Liver (tissue), 3 donors: ENCODE results near the gene KAT7.

Source experiments
- ATF3 ChIP-seq: IDR thresholded peaks from 2 replicates; pipeline ENCODE4 v1.6.1; 2016; ENCODE audit warnings: antibody characterized with exemption
- GABPA ChIP-seq, 2 donors: IDR thresholded peaks in 1 of 2; conservative IDR thresholded peaks in 1 of 2; 2 replicates each; pipeline ENCODE4 v1.6.1; 2016; ENCODE audit warnings: antibody characterized with exemption in 2 of 2, mild to moderate bottlenecking in 1 of 2, moderate library complexity in 1 of 2
- JUND ChIP-seq, 2 donors: IDR thresholded peaks; 2 replicates each; pipeline ENCODE4 v1.6.1; 2016; ENCODE audit warnings: antibody characterized with exemption in 2 of 2
- RAD21 ChIP-seq, 2 donors: IDR thresholded peaks; 2 replicates each; pipeline ENCODE4 v1.6.1; 2016; ENCODE audit warnings: antibody characterized with exemption in 2 of 2, mild to moderate bottlenecking in 2 of 2
- REST ChIP-seq: IDR thresholded peaks from 2 replicates; pipeline ENCODE4 v1.6.1; 2016; ENCODE audit warnings: antibody characterized with exemption, mild to moderate bottlenecking
- RXRA ChIP-seq, 2 donors: IDR thresholded peaks; 2 replicates each; pipeline ENCODE4 v1.6.1; 2017 to 2018; ENCODE audit warnings: antibody characterized with exemption in 2 of 2, mild to moderate bottlenecking in 1 of 2
- TAF1 ChIP-seq: conservative IDR thresholded peaks from 2 replicates; pipeline ENCODE4 v1.6.1; 2016; ENCODE audit warnings: antibody characterized with exemption, mild to moderate bottlenecking
- TF ChIP-seq, protein P1 (sequence below): fragments of 150-350 bp; IDR thresholded peaks from 2 replicates; pipeline ENCODE4 v1.5.1; 2017; ENCODE audit warnings: improper control_type of control experiment, low read depth, low read length; ENCODE audit not compliant: missing input control
- TF ChIP-seq, protein P2 (sequence below): IDR thresholded peaks from 2 replicates; pipeline ENCODE4 v1.6.1; 2016; ENCODE audit warnings: antibody characterized with exemption
- donor health status: healthy.
- donor health status: healthy.

- TF ChIP-seq, protein P1, sequence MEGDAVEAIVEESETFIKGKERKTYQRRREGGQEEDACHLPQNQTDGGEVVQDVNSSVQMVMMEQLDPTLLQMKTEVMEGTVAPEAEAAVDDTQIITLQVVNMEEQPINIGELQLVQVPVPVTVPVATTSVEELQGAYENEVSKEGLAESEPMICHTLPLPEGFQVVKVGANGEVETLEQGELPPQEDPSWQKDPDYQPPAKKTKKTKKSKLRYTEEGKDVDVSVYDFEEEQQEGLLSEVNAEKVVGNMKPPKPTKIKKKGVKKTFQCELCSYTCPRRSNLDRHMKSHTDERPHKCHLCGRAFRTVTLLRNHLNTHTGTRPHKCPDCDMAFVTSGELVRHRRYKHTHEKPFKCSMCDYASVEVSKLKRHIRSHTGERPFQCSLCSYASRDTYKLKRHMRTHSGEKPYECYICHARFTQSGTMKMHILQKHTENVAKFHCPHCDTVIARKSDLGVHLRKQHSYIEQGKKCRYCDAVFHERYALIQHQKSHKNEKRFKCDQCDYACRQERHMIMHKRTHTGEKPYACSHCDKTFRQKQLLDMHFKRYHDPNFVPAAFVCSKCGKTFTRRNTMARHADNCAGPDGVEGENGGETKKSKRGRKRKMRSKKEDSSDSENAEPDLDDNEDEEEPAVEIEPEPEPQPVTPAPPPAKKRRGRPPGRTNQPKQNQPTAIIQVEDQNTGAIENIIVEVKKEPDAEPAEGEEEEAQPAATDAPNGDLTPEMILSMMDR, result no peak
- TF ChIP-seq ATF3, result no peak
- no peak for TF ChIP-seq REST
- TF ChIP-seq TAF1, result no peak
- TF ChIP-seq JUND (IDR thresholded peaks at IDR 0.05), result no peak
- TF ChIP-seq, protein P2, sequence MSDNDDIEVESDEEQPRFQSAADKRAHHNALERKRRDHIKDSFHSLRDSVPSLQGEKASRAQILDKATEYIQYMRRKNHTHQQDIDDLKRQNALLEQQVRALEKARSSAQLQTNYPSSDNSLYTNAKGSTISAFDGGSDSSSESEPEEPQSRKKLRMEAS, result no peak
- no peak for TF ChIP-seq RAD21 (IDR thresholded peaks at IDR 0.05)
- TF ChIP-seq RXRA (IDR thresholded peaks at IDR 0.05), result no peak
- no peak for TF ChIP-seq GABPA (IDR thresholded peaks at IDR 0.05 in 1 of 2, conservative IDR thresholded peaks at IDR 0.05 in 1 of 2)
Observed at GRCh38 chr17:49853470-49854015, 65.1 kb downstream of the KAT7 start.
